Measurements from ENCODE around the gene DOLK.

Gene DOLK

GRCh38 chr9:128906741-128907140 lies 40.7 kb downstream of the DOLK start:
- DNase-seq (ENCODE audit: low read depth in 3 of 3) = no peak

DNA sequence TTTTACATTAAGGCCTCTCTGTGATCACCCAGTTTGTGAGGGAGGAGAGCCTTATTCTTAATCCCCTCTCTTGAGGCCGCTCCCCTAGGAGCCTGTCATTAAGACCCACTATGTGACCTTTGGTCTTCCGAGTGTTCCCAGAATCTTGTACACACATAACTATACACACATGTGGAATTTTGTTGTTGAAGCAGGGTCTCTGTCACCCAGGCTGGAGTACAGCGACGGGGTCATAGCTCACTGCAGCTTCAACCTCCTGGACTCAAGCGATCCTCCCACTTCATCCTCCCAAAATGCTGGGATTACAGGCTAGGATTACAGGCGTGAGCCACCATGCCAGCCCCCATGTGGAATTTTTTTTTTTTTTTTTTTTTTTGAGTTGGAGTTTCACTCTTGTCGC lies 41.4 kb downstream of the DOLK start:
- DNase-seq (ENCODE audit: low read depth in 3 of 3) = no peak

DNA sequence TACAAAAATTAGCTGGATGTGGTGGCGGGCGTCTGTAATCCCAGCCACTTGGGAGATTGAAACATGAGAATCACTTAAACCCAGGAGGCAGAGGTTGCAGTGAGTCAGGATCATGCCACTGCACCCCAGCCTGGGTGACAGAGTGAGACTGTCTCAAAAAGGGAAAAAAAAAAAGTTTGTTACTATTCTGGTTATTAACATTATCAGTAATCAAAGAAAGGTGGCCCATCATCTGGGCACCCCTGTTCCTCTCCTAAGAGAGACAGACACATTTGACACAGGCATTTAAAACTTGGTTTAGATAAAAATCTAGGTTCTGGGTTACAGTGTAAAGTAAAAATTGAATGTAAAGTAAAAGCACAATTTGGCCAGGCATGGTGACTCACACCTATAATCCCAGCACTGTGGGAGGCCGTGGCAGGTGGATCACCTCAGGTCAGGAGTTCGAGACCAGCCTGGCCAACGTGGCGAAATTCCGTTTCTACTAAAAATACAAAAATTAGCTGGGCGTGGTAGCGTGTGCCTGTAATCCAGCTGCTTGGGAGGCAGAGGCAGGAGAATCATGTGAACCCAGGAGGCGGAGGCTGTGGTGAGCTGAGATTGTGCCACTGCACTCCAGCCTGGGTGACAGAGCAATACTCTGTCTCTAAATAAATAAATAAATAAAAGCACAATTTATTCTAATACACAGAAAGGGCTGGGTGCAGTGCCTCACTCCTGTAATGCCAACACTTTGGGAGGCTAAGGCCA lies 43.4 kb downstream of the DOLK start:
- DNase-seq (ENCODE audit: low read depth in 3 of 3) = no peak

DNA sequence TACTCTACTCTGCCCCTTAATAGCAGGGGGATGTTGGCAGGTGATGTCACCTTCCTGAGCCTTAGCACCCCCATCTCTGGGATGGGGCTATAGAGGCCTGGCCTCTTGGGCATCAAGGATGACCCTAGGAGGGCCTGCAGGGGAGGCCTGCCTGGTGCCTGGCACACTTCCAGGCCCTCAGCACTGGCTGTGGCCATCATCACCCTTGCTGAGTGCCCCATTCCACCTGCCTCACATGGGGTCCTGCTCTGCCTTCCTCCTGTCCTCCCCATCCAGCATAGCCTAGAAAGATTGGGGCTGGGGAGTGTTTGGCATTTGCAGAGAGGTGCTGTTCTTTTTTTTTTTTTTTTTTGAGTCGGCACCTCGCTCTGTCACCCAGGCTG lies 44.3 kb downstream of the DOLK start:
- no peak for DNase-seq (ENCODE audit: low read depth in 3 of 3)

DNA sequence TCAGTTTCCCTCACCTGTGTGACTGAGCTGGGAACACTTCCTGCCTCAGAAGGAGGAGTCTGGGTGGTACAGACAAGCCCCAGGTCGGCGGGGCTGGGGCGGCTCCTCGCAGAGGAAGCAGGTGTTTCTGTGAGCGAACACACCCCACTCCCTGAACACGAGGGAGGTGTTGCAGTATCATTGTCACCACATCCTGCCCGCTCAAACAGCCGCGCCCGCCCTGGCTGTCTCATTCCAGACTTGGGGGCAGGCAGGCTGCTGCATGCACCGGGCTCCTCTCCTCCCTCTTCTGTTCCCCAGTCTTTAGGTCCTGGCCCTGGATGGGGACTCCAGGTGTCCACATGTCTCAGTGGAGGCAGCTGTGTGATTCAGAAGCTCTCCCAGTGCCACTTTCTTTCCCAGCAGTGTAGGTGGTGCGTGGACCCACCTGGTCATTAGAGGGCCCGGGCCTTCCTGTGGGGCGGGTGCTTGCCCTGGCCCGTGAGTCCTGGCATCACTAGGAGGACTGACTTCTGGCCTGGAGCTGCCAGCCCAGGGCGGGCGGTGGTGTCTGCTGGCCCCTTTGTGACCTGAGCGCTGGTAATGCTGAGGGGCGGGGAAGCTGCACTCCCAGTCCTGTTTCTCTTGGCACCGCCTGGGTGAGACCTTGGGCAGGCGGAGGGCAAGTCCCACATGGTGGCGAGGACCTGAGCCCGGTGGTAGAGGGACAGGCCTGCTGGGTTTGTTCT lies 44.9 kb downstream of the DOLK start:
- peak; percentile 55 to 74 (median 73) for DNase-seq (ENCODE audit: low read depth in 3 of 3)

DNA sequence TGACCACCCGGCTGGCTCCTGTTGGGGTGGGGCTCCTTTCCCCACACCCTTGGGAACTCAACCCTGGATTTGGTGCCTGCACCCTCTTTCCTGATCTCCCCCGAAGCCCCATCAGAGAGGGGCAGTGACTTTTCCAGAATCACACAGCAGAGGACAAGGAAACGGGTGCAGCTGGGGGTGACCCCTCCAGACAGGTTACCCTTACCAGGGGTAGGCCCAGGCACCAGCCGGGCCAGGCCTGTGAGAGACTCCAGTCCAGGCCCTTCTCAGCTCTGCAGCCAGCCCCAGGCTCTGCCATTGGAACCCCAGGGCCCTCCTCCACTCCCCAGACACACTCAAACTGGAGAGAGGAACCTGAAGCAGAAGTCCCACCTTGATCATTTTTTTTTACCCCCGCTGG lies 45.6 kb downstream of the DOLK start:
- no peak for DNase-seq (ENCODE audit: low read depth in 3 of 3)

DNA sequence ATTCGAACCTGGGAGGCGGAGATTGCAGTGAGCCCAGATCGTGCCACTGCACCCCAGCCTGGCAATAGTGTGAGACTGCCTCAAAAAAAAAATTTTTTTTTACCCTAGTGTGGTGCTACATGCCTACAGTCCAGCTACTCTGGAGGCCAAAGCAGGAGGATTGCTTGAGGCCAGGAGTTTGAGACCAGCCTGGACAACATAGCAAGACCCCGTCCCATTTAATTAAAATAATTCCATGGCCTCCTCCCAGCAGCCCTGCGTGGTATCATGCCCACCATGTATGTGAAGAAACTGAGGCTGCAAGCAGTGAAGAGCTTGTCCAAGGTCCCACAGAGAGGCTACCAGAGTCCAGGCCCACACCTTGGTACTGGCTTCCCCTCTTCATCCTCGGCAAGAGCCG lies 46.0 kb downstream of the DOLK start:
- DNase-seq (ENCODE audit: low read depth in 3 of 3) = no peak

DNA sequence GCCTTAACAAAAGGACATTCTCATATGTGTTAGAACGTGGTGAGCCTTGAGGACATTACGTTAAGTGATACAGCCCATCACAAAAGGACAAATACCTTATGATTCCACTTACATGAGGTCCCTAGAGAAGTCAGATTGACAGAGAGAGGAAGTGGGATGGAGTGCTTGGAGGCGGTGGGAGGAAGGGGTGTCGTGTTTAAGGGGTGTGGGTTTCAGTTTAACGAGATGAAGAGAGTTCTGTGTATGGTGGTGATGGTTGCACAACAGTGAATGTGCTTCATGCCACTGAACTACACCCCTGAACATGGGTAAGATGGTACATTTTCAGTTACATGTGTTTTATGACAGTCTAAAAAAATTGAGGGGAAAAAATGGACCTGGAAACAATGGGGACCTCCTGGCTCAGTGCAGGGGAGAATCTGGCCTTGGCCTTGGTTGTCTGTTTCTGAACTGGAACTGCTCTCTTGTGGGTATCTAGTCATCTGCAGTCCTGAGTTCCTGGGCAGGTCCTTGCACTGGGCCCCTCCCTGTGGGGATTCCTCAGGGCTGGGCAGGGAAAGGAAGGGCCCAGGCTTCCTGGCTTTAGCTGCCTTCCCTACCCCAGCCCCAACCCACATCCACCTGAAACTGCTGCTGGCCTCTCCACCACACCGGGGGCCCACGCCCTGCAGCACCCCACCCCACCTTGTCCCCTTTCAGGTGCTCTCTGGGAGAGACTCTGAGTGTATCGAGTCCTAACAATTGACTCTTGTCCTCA lies 47.7 kb downstream of the DOLK start:
- no peak for DNase-seq (ENCODE audit: low read depth in 3 of 3)

GRCh38 chr9:128898845-128899565 lies 48.4 kb downstream of the DOLK start:
- DNase-seq (ENCODE audit: low read depth in 3 of 3) = no peak

- DNase-seq (ENCODE audit: low read depth in 3 of 3) = no peak
Measured at GRCh38 chr9:128898382-128898781, 49.0 kb downstream of the DOLK start.

DNA sequence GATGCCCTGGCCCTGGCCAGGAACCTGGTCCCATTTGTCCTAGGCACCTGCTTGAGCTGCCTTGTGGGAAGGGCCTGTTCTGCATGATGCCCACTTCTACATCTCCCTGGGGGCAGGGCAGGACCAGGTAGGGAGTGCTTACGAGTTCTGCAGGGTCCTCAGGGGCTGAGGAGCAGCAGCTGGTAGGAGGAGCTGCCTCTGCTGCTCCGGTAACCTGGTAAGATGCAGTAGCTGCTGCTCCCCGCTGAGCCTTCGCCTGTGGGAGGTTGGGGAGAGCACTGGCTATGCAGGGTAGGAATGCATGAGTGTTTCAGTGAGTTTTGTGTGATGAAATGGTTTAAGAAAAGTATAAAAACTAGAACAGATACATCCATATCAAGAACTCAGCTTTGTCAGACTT lies 51.8 kb downstream of the DOLK start:
- DNase-seq (ENCODE audit: low read depth in 3 of 3) = no peak
